RWPE1 (cell line): ENCODE data around the gene EIF3D.
A peak's percentile ranks its signal among the peaks of the same experiment; 100 is the strongest.

Source experiments
- CTCF ChIA-PET: fragments of 350-600 bp; sonication (Branson Sonifier 250); formaldehyde crosslinking; extraction: SDS; loops from one replicate; lab custom pipeline; 2021; lab: Yijun Ruan, JAX
- POLR2A ChIA-PET: fragments of 400-600 bp; formaldehyde crosslinking; extraction: SDS; loops from one replicate; lab custom pipeline; 2020; ENCODE audit warnings: antibody characterized with exemption; ENCODE audit not compliant: low non-redundant PET; lab: Yijun Ruan, JAX
- DNase-seq: peaks from one replicate; pipeline ENCODE4 v3.0.0; 2012; ENCODE audit warnings: low spot score
- H3K27ac ChIP-seq: fragments of 450-650 bp; 2 replicates; pipeline ENCODE4 v1.5.1; 2017
- TF ChIP-seq, protein P1 (sequence below): fragments of 450-650 bp; conservative IDR thresholded peaks from 2 replicates; pipeline ENCODE4 v1.5.1; 2017; ENCODE audit warnings: low read depth, mild to moderate bottlenecking

The EIF3D gene

DNA sequence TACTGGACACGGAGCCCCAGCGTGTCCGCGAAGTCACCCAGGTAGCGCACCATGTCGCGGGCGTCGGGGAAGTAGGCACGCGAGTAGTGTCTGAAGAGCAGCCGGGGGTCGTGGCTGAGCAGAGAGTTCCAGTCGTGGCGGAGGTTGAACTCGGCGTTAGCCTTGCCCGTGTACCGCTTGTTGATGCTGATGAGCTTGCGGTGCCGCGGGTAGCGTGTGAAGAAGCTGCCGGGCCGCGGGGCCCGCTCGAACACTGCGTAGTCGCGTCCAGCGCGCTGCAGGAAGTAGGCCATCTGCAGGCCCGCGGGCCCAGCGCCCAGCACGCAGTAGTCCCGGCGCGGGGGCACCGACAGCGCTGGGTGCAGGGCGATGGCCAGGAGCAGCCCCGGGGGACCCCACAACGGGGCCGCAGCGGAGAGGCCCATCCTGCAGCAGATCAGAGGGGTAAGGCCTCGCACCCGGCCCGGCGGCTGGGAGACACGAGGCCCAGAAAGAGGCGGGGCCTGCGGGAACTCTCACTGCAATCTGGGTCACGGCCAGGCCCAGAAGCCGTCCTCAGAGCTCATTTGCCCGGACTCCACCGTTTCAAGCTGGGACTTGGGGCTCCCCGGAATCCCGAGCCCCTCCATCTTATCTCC, 22.8 kb downstream of the EIF3D start:
- DNase-seq = no peak
- H3K27ac ChIP-seq = peak overlapping the region; percentile 82

DNA sequence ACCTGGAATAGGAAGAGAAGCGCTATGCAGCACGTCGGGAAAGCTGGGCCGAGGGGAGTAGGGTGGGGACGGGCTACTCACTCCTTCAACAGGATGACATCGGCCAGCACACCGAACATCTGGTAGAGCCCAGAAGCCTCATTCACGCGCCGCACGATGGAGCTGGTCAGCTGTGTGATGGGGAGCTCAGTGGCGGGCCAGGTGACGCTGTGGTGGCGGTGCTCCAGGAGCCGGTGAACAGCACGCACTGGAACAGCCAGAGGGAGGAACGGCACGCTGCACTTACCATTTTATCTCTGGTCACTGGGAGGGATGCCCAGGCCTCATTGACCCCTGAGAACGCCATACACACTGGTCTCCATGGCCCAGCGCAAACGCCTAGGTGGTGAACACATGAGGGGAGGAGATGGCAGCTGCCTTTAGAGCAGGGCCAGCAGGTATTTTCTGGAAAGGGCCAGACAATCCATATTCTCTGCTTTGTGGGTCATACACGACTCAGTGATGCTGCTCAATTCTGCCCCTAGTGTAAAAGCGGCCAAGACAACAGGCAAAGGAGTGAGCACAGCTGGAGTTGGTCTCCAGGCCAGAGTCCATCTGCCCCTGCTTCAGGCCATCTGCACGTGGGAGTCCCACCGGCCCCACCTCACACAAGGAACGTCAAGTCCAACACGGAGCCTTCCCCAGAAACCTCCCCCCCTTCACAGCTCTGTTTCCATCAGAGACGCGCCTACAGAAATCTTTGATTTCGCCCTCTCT, 30.9 kb downstream of the EIF3D start:
- TF ChIP-seq, protein P1, sequence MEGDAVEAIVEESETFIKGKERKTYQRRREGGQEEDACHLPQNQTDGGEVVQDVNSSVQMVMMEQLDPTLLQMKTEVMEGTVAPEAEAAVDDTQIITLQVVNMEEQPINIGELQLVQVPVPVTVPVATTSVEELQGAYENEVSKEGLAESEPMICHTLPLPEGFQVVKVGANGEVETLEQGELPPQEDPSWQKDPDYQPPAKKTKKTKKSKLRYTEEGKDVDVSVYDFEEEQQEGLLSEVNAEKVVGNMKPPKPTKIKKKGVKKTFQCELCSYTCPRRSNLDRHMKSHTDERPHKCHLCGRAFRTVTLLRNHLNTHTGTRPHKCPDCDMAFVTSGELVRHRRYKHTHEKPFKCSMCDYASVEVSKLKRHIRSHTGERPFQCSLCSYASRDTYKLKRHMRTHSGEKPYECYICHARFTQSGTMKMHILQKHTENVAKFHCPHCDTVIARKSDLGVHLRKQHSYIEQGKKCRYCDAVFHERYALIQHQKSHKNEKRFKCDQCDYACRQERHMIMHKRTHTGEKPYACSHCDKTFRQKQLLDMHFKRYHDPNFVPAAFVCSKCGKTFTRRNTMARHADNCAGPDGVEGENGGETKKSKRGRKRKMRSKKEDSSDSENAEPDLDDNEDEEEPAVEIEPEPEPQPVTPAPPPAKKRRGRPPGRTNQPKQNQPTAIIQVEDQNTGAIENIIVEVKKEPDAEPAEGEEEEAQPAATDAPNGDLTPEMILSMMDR = no peak
- ChIA-PET CTCF (no interaction called here), POLR2A (no interaction called here)
- H3K27ac ChIP-seq = no peak overlapping the region
- DNase-seq = no peak

More for the DNA sequence above, 22.8 kb downstream of the EIF3D start:
- ChIA-PET CTCF (no interaction called here), POLR2A (interaction anchor here (0.6 kb wide), 1 partner anchor 22 kb away, joined by 8 read pairs; no protein-coding TSS in a partner anchor)
- TF ChIP-seq, protein P1 = no peak

DNA sequence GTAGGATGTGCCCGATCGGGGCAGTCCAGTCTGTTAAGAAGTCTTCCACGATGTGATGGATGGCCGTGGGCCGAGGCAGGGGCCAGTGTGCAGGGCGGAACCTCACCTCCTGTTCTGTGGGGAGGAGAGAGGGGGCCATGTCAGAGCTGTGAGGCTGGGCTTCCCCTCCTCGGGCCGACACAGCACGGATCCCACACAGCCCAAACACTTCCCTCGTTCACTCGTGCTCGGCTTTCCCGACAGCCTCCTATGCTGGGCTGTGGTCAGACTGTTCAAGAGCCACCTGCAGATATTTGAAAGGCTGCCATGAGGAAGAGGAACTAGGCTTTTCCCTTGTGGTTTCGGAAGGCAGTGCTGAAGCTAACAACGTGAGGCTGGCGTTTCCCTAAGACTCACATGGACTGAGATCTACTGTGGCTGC, 35.3 kb downstream of the EIF3D start:
- H3K27ac ChIP-seq = no peak overlapping the region; the same call in 1 of the 2 replicates
- POLR2A ChIA-PET = no interaction called here
- DNase-seq = no peak
- TF ChIP-seq, protein P1 = no peak
- CTCF ChIA-PET = no interaction called here

DNA sequence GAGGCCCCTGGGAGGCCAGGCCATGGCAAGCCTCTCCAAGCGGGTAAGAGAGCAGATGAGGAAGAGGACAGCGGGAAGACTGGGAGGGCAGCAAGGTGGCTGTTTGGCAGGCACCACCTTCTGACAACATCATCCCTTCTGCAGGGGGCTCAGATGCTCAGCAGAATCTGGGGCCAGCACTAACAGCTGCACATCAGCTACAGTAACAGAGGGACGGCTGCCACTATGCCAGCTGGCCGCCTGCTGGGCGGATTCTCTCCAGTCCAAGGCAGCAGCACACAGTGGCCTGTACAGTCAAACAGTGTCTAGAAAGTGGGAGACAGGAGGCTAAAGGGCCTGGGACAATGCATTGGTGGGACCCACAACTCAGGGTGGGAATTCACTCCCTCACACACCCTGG, 36.9 kb downstream of the EIF3D start:
- ChIA-PET POLR2A (no interaction called here), CTCF (no interaction called here)
- TF ChIP-seq, protein P1 = no peak
- no peak for DNase-seq
- H3K27ac ChIP-seq = peak overlapping the region; percentile 22

DNA sequence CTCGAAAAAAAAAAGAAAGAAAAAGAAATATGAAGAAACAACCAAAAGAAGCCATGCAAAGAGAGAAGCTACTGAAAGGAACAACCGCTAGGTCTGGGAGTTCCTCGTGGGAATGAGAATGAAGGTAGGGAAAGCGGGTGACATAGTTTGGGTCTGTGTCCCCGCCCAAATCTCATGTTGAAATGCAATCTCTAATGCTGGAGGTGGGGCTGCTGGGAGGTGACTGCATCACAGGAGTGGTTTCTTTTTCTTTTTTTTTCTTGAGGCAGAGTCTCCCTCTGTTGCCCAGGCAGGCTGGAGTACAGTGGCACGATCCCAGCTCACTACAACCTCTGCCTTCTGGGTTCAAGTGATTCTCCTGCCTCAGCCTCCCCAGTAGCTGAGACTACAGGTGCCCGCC, 37.8 kb downstream of the EIF3D start:
- POLR2A ChIA-PET = no interaction called here
- CTCF ChIA-PET = interaction anchor here (0.6 kb wide), 1 partner anchor 129 kb away, joined by 3 read pairs; no protein-coding TSS in a partner anchor
- TF ChIP-seq, protein P1 = no peak
- H3K27ac ChIP-seq = peak overlapping the region; percentile 22
- DNase-seq = no peak

DNA sequence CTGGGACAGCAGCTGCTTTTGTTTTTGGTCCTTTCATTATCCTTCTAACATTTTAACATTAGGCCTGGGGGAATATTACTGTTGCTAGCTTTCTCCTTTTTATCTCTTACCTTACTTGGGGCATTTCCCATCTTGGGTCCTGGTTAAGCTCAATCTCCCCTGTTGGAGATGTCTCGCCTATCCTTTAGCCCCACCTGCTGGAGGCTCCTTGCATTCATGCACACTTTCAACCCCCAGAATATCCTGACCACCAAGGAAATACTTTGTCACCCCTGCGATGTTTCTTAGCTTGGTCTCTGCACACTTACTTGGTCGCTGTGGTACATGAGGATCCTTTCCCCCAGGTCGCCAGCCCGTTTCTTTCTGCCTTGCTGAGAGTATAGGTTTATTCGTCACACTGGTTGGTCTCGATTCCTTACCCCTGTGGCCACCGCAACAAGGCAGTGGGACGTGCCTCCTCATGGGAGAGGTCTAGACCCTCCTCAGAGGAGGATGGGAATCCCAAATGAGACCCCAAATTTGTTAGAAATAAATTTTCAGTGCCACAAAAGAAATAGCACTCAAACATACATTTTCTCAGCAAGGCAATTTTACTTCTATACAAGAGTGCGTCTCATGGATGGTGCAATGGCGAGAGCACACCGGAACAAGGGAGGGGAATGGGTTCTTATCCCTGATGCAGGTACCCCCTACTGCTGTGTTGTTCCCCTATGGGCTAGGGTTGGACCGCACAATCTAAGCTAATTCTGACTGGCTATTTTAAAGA, 42.2 kb downstream of the EIF3D start:
- ChIA-PET CTCF (no interaction called here), POLR2A (no interaction called here)
- no peak overlapping the region for H3K27ac ChIP-seq
- no peak for DNase-seq
- TF ChIP-seq, protein P1 = peak; percentile 52
